GM12865 (cell line): ENCODE measurements around the gene RUNX2.

Experiments used
- DNase-seq: peaks from one replicate; pipeline ENCODE4 v3.0.0; 2010; ENCODE audit warnings: low read depth
- H3K4me3 ChIP-seq: 2 replicates; pipeline ENCODE4 v1.5.1; 2011; ENCODE audit warnings: mild to moderate bottlenecking, low read depth, low read length, control low read depth
- CTCF ChIP-seq: IDR thresholded peaks from 2 replicates; pipeline ENCODE4 v1.5.1; 2011; ENCODE audit warnings: low read length, control low read depth, low read depth, inconsistent platforms; ENCODE audit not compliant: insufficient read depth; ENCODE audit errors: missing control alignments

RUNX2 gene

GRCh38 chr6:45699663-45700062 lies 371.5 kb downstream of the RUNX2 start:
- DNase-seq = no peak
- TF ChIP-seq CTCF = no peak
- no peak overlapping the region for H3K4me3 ChIP-seq

- DNase-seq = no peak
- no peak for TF ChIP-seq CTCF
- H3K4me3 ChIP-seq = no peak overlapping the region
These were observed 375.0 kb downstream of the RUNX2 start for GRCh38 chr6:45702849-45703739.

GRCh38 chr6:45704056-45704800 lies 376.1 kb downstream of the RUNX2 start:
- no peak for TF ChIP-seq CTCF
- DNase-seq = no peak

GRCh38 chr6:45705137-45705855 lies 377.2 kb downstream of the RUNX2 start:
- no peak for TF ChIP-seq CTCF
- DNase-seq = no peak
- H3K4me3 ChIP-seq = no peak overlapping the region

More at GRCh38 chr6:45704056-45704800, 376.1 kb downstream of the RUNX2 start:
- H3K4me3 ChIP-seq = no peak overlapping the region

- H3K4me3 ChIP-seq = no peak overlapping the region
- peak; percentile 65 for DNase-seq
- TF ChIP-seq CTCF = no peak
These were observed 378.2 kb downstream of the RUNX2 start for GRCh38 chr6:45706319-45706718.

GRCh38 chr6:45707176-45707575 lies 379.0 kb downstream of the RUNX2 start:
- DNase-seq = no peak
- TF ChIP-seq CTCF = no peak
- H3K4me3 ChIP-seq = no peak overlapping the region
